DMS153 treated with DMSO at 0.1 percent for 48 hours (cell line): Measurements from ENCODE around the gene DUSP14.
"Not testable (repeated sequence)": the region's sequence is repeated elsewhere in the genome, so short reads cannot be mapped to it uniquely, and the experiment has no call there.

Experiments used
- DNase-seq: peaks from one replicate; lab custom pipeline; 2025; ENCODE audit not compliant: unreplicated experiment; lab: John Stamatoyannopoulos, UW

Gene DUSP14, protein sequence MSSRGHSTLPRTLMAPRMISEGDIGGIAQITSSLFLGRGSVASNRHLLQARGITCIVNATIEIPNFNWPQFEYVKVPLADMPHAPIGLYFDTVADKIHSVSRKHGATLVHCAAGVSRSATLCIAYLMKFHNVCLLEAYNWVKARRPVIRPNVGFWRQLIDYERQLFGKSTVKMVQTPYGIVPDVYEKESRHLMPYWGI

DNA sequence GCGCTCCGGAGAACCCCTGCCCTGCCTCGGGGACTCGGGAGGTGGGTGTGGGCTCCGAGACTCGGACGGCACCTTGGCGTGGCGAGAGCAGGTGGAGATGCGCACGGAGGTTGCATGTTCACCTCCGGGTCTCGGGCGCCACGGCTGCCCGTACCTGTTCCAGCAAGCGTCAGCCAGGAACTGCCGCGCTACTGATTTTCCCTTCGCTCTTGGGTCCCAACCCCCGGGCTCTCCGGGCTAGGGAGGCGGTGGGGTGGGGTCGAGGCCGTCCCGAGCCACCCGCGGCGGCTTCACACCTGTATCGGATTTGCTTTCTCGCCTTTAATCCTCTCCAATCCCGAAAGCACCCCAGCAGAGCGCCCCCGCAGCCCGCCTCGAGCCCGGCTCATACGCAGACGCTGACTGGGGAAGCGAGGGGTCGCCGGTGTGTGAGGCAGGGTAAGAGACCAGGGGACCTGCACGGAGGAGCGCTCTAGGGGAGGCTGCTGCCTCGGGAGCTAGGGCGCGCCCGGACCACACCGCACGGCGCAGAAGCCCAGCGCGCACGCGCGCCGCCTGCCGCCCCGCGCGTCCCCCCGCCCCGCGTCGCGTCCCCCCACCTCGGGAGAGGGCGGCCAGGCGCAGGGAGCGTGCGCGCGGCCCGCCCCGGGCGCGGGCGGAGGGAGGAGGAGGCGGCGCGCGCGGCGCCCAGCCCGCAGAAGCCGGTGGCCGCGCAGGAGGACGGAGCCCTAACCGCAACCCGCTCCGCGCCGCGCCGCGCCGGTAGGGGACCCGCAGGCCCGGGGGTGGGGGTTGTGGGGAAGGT, at the start of gene DUSP14:
Gene DUSP14, plus strand, starts transcription at position 695 of the 805 bp plus-strand sequence. CDS start 22,382 bp downstream, outside the sequence.
- peak; percentile 55 for DNase-seq

DNA sequence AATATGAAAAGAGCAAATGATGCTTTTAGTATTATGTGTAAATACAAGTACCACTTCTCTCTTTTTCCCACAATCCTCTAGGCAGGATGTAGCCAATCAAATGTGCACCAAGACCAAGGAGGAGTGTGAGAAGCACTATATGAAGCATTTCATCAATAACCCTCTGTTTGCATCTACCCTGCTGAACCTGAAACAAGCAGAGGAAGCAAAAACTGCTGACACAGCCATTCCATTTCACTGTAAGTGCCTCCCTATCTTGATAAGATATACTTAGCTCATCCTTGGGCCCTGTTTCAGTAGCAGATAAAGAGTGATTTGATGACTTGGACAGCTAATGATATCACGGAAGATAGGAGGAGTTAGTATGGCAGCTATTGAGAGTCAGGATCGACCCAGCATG, 49.3 kb upstream of the DUSP14 start:
- DNase-seq: no peak

DNA sequence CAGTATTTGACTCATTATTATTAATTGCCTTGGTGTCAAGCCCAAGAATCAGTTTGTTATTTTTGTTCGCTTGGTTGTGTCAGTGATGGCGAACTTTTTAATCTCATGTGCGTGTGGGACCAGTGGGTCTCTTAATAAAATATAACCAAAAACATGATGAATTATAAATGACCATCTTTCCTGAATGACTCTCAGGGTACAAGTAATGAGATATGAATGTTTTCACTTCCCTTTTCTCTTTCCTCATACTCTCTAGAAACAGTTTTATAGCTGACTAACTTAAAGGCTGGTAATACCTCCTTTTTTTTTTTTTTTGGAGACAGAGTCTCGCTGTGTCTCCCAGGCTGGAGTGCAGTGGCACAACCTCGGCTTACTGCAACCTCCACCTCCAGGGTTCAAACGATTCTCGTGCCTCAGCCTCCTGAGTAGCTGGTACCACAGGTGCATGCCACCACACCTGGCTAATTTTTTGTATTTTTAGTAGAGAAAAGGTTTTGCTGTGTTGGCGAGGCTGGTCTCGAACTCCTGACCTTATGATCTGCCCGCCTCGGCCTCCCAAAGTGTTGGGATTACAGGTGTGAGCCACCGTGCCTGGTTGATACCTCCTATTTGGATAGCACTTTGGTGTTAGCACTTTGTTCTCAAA, 48.2 kb upstream of the DUSP14 start:
- not testable (repeated sequence) for DNase-seq

DNA sequence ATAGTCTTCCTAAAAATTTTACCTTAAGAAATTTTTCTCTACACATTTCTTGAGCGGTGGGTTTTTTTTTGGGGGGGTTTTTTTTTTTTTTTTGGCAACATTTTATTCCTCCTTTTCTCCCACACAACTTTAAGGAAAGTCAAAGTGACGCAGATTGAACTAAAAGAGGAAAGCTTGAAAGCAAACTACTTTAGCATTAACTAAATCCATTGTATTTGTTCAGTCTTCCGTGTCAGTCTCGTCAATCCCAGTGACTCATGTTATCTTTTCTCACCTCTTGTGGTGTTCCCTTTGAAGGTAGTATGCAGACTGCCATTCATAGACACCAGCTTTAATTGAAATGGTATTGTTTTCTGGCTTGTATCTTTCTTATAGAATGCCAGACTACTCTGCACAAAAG, 43.7 kb upstream of the DUSP14 start:
- DNase-seq: no peak

DNA sequence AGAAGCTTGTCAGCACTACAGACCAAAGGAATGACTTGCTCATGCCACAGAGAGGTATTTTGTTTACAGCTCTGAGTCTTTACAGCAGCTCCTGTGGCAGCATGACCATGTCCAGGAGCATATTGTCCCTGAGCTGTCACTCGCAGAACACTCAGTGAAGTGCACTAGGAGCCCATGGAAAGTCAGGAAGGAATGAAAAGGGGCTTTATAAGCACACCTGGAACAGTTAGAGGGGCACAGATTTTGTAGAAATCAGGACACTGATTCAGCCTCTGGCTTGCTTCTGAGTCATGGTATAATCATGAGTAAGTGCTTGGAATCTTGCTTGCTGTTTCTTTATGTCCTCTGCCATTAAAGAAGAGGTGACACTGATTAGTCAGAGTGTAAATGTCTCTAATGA, 42.0 kb upstream of the DUSP14 start:
- DNase-seq: no peak

DNA sequence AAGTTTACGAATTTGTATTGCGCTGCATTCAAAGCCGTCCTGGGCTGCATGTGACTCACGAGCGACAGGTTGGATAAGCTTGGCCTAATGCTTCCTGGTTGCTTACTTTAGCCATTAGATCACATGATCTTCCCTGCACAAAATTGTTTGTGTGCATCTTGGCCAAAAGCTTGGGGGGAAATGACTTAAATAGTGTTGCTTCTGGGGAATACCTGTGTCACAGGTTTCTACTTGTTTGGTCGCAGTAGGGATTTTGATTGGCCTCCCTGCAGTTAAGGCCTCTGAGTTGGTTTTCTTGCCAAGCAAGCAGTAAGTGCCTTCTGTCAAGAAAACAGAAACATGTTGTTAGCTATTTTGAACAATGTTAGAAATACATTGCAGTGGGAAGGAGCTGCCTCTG, 39.6 kb upstream of the DUSP14 start:
- DNase-seq: no peak

DNA sequence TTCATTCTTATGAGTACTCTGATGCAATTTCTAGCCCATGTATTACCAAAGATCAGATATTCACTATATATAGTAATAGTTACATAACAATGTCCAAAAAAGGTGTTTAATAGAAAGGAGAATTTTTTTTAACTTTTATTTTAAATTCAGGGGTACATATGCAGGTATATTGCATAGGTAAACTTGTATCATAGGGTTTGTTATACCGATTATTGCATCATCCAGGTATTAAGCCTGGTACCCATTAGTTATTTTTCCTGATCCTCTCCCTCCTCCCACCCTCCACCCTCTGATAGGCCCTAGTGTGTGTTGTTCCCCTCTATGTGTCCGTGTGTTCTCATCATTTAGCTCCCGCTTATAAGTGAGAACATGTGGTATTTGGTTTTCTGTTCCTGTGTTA, 31.9 kb upstream of the DUSP14 start:
- not testable (repeated sequence) for DNase-seq

DNA sequence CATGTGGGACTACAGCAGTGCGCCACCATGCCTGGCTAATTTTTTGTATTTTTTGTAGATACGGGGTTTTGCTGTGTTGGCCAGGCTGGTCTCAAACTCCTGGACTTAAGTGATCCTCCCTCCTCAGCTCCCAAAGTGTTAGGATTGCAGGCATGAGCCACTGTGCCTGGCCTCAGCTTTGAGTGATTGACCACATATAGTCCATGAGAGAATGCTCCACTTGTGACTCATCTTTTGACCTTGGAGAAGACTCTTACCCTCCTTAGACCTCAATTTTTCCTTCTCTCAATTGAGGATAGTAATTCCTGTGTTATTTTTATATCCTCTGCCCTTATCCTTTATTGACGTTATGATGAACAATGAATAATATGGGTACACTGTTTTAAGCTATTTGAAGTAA, 30.9 kb upstream of the DUSP14 start:
- no peak for DNase-seq

DNA sequence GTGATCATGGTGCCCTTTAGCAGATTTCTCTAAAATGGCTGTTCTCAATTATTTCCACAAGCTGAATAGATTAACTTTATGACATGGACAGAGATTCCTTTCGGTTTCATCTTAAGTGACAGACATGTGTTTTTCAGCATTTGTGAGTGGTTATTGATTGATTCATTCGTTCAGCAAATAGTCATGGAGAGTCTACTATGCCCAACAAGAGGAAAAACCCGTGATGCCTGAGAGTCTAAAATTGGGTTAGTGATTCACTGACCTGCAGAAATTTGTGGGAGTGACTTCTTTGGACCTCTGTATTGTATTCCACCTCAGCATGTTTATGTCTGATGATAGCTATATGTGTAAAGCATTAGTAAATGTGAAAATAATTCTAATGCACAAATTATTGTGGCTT, 28.0 kb upstream of the DUSP14 start:
- no peak for DNase-seq

DNA sequence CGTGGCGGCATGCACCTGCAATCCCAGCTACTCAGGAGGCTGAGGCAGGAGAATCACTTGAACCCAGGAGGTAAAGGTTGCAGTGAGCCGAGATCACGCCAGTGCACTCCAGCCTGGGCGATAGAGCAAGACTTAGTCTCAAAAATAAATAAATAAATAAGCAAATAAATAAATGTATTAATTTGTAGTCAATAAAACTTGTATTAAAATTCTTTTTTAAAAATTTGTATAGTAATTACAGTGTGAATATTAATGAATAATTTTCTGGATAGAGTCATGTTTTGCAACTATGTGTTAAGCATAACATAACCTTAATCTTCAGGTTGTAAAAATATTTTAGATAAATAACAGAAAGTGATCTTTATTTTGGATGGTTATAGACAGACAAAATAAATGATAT, 27.2 kb upstream of the DUSP14 start:
- DNase-seq: no peak

DNA sequence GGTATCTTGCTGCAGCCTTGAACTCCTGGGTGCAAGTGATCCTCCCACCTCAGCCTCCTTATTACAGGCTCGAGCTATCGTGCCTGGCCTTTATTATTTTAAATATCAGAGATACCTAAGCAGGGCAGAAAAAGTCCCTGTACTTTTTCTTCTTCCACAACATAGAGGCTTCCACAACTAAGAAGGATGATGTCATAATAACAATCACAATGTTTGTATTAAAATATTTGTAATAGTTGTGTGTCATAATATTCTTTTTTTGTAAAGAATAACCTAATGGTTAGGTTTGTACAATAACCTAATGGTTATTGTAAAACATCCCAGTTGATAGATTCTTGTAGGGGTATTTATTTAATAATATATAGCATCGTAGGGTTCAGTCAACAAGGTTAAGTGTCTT, 26.7 kb upstream of the DUSP14 start:
- no peak for DNase-seq

DNA sequence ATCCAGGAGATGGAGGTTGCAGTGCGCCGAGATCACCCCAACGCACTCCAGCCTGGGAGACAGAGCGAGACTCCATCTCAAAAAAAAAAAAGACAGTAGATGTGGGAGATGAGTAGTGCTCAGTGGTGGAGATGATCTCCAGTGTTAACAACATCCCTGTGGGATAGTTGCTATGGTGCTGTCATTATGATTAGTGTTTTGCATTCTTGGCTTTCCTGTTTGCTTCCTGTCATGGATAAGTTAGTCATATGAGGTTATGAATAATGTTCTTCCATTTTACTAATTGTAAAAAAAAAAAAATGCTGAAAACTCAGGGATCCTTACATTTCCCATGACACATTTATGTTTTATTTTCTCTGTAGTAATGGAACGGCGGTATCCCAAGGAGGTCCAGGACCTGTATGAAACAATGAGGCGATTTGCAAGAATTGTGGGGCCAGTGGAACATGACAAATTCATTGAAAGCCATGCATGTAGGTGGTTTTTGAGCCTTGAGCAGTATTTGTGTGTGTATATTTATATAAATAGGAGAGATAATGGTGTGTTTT, 24.5 kb upstream of the DUSP14 start:
- DNase-seq: no peak

DNA sequence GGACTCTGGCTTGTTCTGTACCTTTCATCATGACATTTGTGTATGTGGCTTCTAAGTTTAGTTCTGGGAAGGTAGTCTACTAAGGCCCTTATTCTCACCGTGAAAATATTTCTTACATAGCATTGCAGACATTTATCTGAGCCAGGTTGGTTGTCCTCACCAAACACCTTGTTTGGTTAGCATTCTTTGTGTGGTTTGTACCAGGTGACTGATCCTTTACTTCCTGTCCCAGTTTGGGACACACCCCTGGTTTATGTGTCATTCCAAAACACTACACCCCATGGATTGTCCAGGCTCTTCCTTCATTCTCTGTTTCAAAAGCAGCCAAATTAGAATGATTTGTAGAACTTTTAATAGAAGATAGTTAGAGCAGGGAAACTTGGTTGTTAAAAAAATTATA, 23.2 kb upstream of the DUSP14 start:
- no peak for DNase-seq

DNA sequence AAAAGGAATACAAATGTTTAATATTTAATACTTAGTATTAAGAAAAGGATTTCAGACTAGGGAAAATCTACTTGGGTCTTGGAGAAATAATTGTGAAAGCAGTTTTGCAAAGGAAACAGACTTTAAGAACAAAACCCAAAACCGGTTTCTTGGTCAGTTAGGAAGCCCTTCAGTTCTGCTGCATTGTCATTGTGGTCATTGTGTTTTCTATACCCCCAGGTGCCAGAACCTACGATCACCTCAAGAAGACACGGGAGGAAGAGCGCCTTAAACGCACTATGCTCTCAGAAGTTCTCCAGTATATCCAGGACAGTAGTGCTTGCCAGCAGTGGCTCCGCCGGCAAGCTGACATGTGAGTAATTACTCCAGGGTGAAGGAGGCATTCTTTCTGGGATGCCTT, 19.5 kb upstream of the DUSP14 start:
- DNase-seq: no peak

DNA sequence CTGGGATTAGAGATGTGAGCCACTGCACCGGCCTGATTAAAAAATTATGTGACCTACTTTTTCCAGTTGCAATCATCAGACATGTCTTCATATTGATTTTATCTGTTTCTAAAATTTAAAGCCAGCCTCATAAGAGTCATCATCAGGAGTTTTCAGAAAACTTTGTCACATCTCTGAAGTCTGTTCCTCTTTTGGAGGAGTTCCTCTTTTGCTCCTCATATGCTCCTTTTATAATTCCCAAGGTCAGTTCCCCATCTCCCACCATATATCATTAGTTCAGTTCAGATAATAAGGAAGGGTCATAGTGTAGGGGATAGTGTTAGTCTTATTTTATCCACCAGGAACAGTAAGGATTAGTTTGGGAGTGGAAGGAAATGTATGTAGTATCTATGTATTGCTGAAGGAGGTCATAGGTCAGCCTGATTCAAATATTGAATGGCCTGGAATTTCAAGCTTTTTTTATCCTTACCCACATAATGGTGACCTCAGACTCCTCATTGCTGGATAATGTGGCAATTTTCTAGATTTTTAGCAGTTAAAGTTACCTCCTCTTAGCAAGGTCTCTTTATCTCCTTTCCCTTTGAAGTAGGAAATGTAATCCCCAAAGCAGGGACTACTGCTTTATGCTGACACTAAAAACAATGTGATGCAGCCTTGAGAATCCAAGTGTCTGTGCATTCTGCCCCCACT, 13.8 kb upstream of the DUSP14 start:
- no peak for DNase-seq

DNA sequence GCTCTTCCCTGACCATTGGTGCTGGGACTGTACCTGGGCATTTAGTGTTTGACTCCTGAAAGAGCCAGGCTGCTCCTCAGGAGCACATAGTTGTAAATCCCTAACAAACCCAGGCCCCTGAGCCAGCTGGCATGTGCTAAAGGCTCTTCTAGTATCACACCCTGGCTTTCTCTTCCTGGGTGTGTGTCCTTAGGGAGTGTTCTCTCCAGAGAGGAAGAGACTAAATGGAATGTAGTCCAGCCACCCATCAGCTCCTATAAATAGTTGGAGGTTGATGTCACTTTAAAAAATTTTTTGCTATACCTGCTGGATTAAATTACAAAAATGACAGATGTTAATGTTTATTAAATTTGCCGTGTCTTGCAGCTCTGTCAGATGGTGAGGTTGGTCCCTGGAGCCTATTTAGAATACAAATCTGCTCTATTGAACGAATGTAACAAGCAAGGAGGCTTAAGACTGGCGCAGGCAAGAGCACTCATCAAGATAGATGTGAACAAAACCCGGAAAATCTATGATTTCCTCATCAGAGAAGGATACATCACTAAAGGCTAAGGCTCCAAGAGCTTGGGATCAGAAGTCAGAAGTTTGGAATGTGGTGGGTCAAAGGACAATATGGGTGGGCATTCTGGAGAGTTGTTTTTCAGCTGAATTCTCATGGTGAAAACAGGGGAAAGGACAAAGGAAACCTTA, 13.1 kb upstream of the DUSP14 start:
- DNase-seq: no peak

DNA sequence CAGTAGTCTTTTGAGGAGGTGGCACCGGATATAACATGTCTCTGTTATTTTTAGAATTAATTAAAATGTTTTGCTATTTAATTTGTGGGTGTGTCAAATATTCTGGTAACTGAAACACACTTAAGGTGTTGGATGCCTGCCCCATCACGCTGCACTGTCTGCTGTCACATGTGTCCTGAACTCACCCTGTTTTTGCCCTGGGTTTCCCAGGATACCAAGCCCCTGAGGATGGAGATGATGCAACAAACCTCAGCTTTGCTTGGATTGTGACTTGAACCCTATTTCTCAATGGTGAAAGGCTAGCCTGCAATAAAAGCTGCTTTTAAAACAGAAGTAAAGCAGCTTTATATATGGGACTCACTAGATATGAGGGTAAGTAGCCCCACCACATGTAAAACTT, 11.5 kb upstream of the DUSP14 start:
- DNase-seq: no peak

DNA sequence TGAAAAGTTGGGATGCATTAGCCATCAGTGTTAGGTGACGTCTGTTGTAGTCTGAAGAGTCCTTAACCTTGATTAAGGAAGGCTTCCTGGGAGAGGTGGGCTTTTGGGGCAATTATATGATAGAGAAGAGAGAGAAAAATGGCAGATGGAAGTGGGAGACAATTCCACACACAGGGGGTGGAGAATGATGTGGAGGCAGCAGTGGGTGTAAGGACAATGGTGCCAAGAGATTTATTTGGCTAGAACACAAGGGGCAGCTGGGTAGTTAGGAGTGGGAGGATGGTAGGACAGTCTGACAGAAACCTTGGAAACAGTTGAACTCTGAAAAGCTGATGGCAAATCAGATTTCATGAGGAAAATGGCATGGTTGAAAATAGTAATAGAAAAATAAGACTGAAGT, 10.7 kb upstream of the DUSP14 start:
- DNase-seq: no peak

DNA sequence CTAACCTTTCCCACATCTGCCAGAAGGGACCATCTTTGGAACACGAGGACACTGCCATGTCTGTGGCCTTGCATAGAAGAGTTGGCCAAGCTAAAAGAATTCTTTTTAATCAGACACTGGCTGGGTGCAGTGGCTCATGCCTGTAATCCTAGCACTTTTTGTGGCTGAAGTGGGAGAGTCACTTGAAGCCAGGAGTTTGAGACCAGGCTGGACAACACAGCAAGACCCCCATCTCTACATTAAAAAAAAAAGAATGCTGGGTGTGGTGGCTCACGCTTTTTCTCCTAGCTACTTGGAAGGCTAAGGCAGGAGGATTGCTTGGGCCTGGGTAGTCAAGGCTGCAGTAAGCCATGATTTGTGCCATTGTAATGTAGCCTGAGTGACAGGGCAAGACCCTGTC, 9.3 kb upstream of the DUSP14 start:
- no peak for DNase-seq

DNA sequence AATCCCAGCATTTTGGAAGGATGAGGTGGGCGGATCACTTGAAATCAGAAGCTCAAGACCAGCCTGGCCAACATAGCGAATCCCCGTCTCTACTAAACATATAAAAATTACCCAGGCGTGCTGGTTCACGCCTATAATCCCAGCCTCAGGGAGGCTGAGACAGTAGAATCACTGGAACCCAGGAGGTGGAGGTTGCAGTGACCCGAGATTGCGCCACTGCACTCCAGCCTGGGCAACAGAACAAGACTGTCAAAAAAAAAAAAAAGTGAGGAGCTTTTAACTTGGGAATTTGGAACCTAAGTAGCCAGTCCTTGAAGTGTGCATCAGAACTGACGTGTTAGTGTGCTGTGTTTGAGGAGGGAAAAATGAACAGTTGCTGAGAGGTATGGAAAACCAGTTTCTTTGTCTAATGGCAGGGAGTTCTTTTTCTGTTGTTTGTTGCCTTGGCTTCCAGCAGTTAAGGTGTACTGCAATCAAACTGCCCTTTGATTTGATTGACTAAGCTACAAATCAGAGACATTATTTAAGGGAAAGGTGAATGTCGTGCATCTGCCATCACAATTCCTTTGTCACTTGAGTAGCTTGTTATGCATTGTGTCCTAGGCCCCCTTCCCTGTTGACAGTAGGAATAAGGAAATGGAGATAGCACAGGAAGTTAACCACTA, 8.6 kb upstream of the DUSP14 start:
- DNase-seq: no peak
